Adipocyte (in vitro differentiated cells): ENCODE results near the gene UBE2S.
A peak's percentile ranks its signal among the peaks of the same experiment; 100 is the strongest.

ENCODE experiments used
- DNase-seq: peaks from one replicate; pipeline ENCODE4 v3.0.0-alpha.2; 2015; ENCODE audit warnings: low read depth
- H3K27me3 ChIP-seq: replicated peaks from 2 replicates; pipeline ENCODE4 v1.7.0; 2013; ENCODE audit warnings: mild to moderate bottlenecking, low read length, moderate library complexity; ENCODE audit not compliant: control insufficient read depth, insufficient read depth
- H3K36me3 ChIP-seq: 2 replicates; pipeline ENCODE4 v1.7.0; 2013; ENCODE audit warnings: low read length, mild to moderate bottlenecking, moderate library complexity; ENCODE audit not compliant: control insufficient read depth, insufficient read depth, severe bottlenecking
- H3K4me1 ChIP-seq: 2 replicates; pipeline ENCODE4 v1.7.0; 2013; ENCODE audit warnings: mild to moderate bottlenecking, low read length, moderate library complexity; ENCODE audit not compliant: control insufficient read depth, insufficient read depth
- H3K4me3 ChIP-seq: 2 replicates; pipeline ENCODE4 v1.7.0; 2013; ENCODE audit warnings: mild to moderate bottlenecking, low read length, moderate library complexity
- H3K9ac ChIP-seq: 2 replicates; pipeline ENCODE4 v1.7.0; 2013; ENCODE audit warnings: mild to moderate bottlenecking, low read length, moderate library complexity
- H3K9me3 ChIP-seq: 2 replicates; pipeline ENCODE4 v1.7.0; 2013; ENCODE audit warnings: mild to moderate bottlenecking, low read length, moderate library complexity; ENCODE audit not compliant: control insufficient read depth

Gene UBE2S

GRCh38 chr19:55386493-55386971, 21.1 kb downstream of the UBE2S start:
- H3K27me3 ChIP-seq: no peaks in the 10 kb centered on the region
- H3K36me3 ChIP-seq: peaks cover 44% of the 10 kb centered on the region
- DNase-seq: peak; percentile 40
- no peaks in the 10 kb centered on the region for H3K9me3 ChIP-seq
- peak overlapping the region; percentile 98 for H3K9ac ChIP-seq
- peaks cover 56% of the 10 kb centered on the region for H3K4me1 ChIP-seq
- H3K4me3 ChIP-seq: peak overlapping the region; percentile 92

DNA sequence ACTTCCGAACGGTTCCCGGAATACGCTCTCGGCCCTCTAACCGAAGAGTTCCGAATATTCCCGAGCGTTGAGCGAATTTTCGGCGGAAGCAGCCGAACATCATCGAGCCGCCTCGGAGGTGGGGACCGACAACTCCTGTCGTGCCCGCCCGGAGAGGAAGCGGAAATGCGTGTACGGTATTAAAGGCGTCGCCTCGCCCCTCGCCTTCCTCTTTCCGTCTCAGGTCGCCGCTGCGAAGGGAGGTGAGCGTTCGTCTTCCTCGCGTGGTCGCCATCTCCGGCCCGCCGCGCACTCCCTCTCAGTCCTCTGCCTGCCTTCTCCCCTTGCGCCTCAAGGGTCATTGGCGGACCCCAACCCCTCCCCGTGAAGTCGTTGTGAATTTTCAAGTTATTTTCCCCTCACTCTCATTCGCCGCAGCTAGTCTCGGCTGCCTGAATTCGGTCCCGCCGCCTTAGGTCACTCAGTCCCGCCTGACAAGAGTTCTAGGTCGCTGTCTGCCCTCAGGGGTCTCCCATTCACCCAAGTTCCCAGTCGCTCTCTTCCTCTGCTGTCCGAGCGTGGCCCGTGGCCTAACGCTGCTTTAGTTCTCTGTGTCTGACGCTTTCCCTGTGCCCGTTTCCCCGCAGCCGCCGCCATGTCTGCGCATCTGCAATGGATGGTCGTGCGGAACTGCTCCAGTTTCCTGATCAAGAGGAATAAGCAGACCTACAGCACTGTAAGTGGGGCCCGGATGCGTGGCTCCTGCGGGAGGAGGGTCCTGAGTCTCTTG, 21.7 kb downstream of the UBE2S start, which contains the start of gene RPL28:
TSS of gene RPL28 (plus strand) at position 209 of the 769 bp plus-strand sequence. CDS start at position 635, 426 bp downstream.
- H3K9me3 ChIP-seq: no peaks in the 10 kb centered on the region
- H3K4me3 ChIP-seq: peak within 1 kb of the TSS; percentile 92
- peaks cover 39% of the 10 kb centered on the region for H3K36me3 ChIP-seq
- H3K9ac ChIP-seq: peak within 1 kb of the TSS; percentile 98
- DNase-seq: peak; percentile 100
- H3K27me3 ChIP-seq: no peaks in the 10 kb centered on the region
- H3K4me1 ChIP-seq: peaks cover 50% of the 10 kb centered on the region

DNA sequence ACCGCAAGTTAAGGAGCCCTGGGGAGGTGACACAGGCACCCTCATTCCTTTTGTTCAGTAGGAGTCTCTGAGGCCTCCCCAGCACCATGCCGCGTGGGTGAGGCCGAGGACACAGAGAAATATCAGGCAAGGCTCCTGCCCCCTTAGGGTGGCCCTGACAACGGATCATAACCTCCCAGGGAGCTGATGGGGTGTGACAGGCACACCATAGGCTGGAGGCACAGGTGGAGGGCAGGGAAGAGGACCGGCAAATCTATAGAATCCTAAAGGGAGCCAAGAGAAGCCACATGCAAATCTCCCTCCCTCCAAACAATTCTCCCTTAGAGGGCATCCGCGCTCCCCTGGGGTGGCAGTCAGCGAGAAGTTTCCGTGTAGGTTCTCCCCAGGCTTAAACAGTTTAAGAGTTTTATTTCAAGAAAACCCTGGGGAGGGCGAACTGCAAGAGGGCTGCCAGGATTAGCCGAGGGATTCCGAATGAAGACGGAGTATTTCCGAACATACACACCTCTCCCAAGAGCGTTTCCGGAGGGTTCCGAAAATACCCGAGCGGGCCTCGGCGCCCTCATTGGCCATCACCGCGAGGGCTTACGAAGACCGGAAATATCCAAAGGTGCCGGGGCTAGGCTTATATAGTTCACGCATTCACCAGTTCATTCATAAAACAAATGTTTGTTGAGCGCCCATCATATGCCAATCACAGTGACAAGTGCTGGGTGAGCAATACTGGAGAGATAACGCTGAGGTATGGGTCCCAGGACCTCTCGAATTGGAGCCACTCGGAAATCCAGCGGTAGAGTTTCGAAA, 22.5 kb downstream of the UBE2S start:
- DNase-seq: peak; percentile 98
- no peaks in the 10 kb centered on the region for H3K9me3 ChIP-seq
- H3K36me3 ChIP-seq: peaks cover 32% of the 10 kb centered on the region
- no peaks in the 10 kb centered on the region for H3K27me3 ChIP-seq
- H3K9ac ChIP-seq: peak overlapping the region; percentile 98
- H3K4me1 ChIP-seq: peaks cover 45% of the 10 kb centered on the region
- H3K4me3 ChIP-seq: peak overlapping the region; percentile 92

- no peak for DNase-seq
- H3K4me3 ChIP-seq: peak within 1 kb of the TSS; percentile 92
- H3K9me3 ChIP-seq: no peaks in the 10 kb centered on the region
- H3K9ac ChIP-seq: peak within 1 kb of the TSS; percentile 98
- H3K36me3 ChIP-seq: peaks cover 24% of the 10 kb centered on the region
- H3K27me3 ChIP-seq: no peaks in the 10 kb centered on the region
- H3K4me1 ChIP-seq: peaks cover 37% of the 10 kb centered on the region
Measured at GRCh38 chr19:55384131-55384919, 23.3 kb downstream of the UBE2S start, which contains the start of gene TMEM238. TMEM238 (minus strand) TSS chr19:55384292; CDS start chr19:55384259, 33 bp downstream.

GRCh38 chr19:55383279-55384130, 24.1 kb downstream of the UBE2S start:
- peak; percentile 77 for DNase-seq
- H3K4me3 ChIP-seq: peak overlapping the region; percentile 92
- H3K4me1 ChIP-seq: peaks cover 30% of the 10 kb centered on the region

DNA sequence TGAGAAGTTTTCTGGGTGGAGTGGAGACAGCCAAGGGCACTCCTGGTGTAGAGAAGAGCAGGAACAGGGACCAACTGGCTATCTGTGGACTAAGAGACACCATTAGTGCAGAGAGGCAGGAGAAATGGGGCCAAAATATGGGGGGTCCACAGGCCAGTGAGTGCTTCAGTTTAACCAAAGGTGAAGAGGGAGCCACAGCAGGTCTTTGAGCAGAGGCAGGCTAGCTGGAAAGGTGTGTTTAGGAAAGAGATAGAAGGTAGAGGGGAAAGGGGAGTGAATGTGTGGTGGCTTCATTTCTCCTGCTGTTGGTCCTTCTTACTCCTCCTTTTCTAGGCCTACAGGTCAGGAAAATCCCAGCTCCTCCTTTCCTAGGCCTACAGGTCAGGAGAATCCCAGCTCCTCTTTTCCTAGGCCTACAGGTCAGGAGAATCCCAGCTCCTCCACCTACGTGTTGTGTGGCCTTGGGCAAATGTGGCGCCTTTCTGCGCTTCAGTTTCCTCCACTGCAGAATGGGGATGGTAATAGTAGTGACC, 25.0 kb downstream of the UBE2S start:
- Histone ChIP-seq H3K4me1 (peaks cover 20% of the 10 kb centered on the region), H3K9ac (no peak overlapping the region), H3K9me3 (no peaks in the 10 kb centered on the region), H3K27me3 (no peaks in the 10 kb centered on the region), H3K4me3 (no peak overlapping the region), H3K36me3 (peaks cover 7% of the 10 kb centered on the region)
- DNase-seq: no peak

More at GRCh38 chr19:55383279-55384130, 24.1 kb downstream of the UBE2S start:
- Histone ChIP-seq H3K36me3 (peaks cover 16% of the 10 kb centered on the region), H3K9me3 (no peaks in the 10 kb centered on the region), H3K27me3 (no peaks in the 10 kb centered on the region), H3K9ac (peak overlapping the region; percentile 98)

DNA sequence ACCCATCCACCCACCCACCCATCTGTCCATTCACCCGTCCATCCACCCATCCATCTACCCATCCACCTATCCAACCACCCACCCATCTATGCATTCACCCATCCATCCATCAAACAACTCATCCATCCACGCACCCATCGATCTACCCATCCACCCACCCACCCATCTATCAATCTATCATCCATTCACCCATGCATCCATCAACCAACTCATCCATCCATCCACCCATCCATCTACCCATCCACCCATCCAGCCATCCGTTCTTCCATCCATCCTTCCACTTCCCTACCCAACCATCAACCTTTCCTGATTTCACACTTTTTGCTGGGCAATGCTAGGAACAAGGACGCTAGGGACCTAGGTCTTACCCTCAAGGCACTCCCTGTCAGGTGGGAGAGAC, 25.6 kb downstream of the UBE2S start:
- H3K9me3 ChIP-seq: no peaks in the 10 kb centered on the region
- no peak overlapping the region for H3K9ac ChIP-seq
- no peak overlapping the region for H3K4me3 ChIP-seq
- H3K36me3 ChIP-seq: peaks cover under 1% of the 10 kb centered on the region
- peaks cover 15% of the 10 kb centered on the region for H3K4me1 ChIP-seq
- H3K27me3 ChIP-seq: no peaks in the 10 kb centered on the region
- no peak for DNase-seq

DNA sequence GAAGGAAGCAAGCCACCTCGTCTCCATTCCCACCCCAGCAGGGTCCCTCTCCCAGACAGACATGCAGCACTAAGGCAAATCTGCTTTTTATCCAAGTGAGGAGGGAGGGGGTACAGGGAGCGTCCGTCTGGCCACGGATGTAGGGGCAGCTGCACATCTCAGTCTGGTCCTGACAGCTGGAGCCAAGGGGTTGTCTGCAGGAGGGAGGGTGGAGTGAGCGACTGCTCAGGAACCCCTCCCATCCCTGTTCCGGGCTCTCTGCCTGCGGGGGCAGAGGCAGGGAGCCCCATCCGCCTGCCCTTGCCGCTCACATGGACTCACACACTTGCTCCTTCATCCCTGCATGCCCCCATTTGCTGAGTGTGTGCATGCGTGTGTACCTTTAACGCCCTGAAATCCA, 28.4 kb downstream of the UBE2S start:
- Histone ChIP-seq H3K9me3 (no peaks in the 10 kb centered on the region), H3K9ac (no peak overlapping the region), H3K4me1 (peaks cover 3% of the 10 kb centered on the region), H3K36me3 (no peaks in the 10 kb centered on the region), H3K4me3 (no peak overlapping the region), H3K27me3 (peaks cover 14% of the 10 kb centered on the region)
- DNase-seq: no peak

DNA sequence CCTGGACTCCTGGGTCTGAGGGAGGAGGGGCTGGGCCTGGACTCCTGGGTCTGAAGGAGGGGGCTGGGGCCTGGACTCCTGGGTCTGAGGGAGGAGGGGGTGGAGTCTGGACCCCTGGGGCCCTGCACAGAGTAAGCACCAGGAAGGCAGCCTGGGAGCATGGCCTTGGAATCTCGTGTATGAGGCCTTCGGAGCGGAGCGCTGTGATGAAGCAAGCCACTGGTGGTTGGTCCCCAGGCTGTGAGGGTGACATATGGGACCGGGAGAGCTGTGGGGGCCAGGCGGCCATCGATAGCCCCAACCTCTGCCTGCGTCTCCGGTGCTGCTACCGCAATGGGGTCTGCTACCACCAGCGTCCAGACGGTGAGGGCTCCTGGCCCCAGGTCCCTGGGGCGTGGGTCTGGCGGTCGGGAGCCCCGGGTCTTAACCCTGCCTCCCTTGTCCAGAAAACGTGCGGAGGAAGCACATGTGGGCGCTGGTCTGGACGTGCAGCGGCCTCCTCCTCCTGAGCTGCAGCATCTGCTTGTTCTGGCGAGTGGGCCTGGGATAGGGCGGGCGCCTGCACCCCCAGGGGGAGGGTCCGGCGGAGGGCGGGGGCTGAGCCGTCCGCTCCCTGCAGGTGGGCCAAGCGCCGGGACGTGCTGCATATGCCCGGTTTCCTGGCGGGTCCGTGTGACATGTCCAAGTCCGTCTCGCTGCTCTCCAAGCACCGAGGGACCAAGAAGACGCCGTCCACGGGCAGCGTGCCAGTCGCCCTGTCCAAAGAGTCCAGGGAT, 30.0 kb downstream of the UBE2S start:
- no peaks in the 10 kb centered on the region for H3K9me3 ChIP-seq
- no peak overlapping the region for H3K4me3 ChIP-seq
- H3K36me3 ChIP-seq: no peaks in the 10 kb centered on the region
- peaks cover 14% of the 10 kb centered on the region for H3K27me3 ChIP-seq
- DNase-seq: no peak
- no peak overlapping the region for H3K9ac ChIP-seq
- H3K4me1 ChIP-seq: peaks cover 2% of the 10 kb centered on the region
